Measurements from ENCODE around the gene SORCS1. TPM values are rescaled to one million over a fixed set of nuclear protein-coding genes. Genes with fewer than 3 reads are reported as not detected.

Gene SORCS1
- total RNA-seq, 3 donors from 2014 or later = 0.73 to 3.3 (median 2.9) TPM

GRCh38 chr10:106820579-106820978 lies 343.9 kb downstream of the SORCS1 start:
- no peaks in the 10 kb centered on the region for H3K36me3 ChIP-seq
- no peaks in the 10 kb centered on the region for H3K27me3 ChIP-seq
- no peaks in the 10 kb centered on the region for H3K9me3 ChIP-seq
- no peaks in the 10 kb centered on the region for H3K4me1 ChIP-seq
- no peak for DNase-seq (ENCODE audit: low spot score in 2 of 2)
- no peak overlapping the region for H3K4me3 ChIP-seq
- no peak overlapping the region for H3K27ac ChIP-seq
- TF ChIP-seq POLR2AphosphoS5 (IDR thresholded peaks at IDR 0.05) = no peak
- no peak for TF ChIP-seq POLR2A (IDR thresholded peaks at IDR 0.05)
- no peak for TF ChIP-seq CTCF (IDR thresholded peaks at IDR 0.05)
- intact Hi-C loops (cut with DNase I; ENCODE audit: low total_unique reads) = no loop called here

DNA sequence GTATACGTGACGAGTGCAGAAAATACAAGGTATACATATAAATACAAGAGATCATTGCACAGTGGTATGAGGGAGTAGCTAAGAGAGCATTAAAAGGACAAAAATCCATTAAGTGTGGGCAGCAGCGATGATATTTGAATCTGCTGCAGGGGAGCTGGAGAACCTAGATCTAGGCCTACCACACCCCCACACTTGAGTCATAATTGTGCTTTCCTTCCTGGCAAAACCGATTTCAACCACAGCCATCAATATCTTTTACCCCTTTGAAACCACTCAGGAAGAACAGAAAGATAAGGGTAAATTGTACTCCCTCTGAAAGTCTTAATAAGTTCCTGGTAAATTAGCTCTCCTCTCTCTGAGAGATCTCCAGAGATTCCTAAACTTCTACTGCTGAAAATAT lies 345.0 kb downstream of the SORCS1 start:
- Histone ChIP-seq H3K27me3 (no peaks in the 10 kb centered on the region), H3K9me3 (no peaks in the 10 kb centered on the region), H3K4me1 (no peaks in the 10 kb centered on the region), H3K36me3 (no peaks in the 10 kb centered on the region), H3K4me3 (no peak overlapping the region), H3K27ac (no peak overlapping the region)
- intact Hi-C loops (cut with DNase I; ENCODE audit: low total_unique reads) = no loop called here
- no peak for TF ChIP-seq POLR2AphosphoS5 (IDR thresholded peaks at IDR 0.05)
- TF ChIP-seq POLR2A (IDR thresholded peaks at IDR 0.05) = no peak
- TF ChIP-seq CTCF (IDR thresholded peaks at IDR 0.05) = no peak
- no peak for DNase-seq (ENCODE audit: low spot score in 2 of 2)

- H3K4me3 ChIP-seq = no peak overlapping the region
- TF ChIP-seq CTCF (IDR thresholded peaks at IDR 0.05) = no peak
- no peak for TF ChIP-seq POLR2AphosphoS5 (IDR thresholded peaks at IDR 0.05)
- no peak for TF ChIP-seq POLR2A (IDR thresholded peaks at IDR 0.05)
- no peaks in the 10 kb centered on the region for H3K27me3 ChIP-seq
- H3K36me3 ChIP-seq = no peaks in the 10 kb centered on the region
- H3K27ac ChIP-seq = no peak overlapping the region
- H3K9me3 ChIP-seq = no peaks in the 10 kb centered on the region
- DNase-seq (ENCODE audit: low spot score in 2 of 2) = no peak
- H3K4me1 ChIP-seq = no peaks in the 10 kb centered on the region
- intact Hi-C loops (cut with DNase I; ENCODE audit: low total_unique reads) = no loop called here
Observed at GRCh38 chr10:106816318-106817085, 348.0 kb downstream of the SORCS1 start.

DNA sequence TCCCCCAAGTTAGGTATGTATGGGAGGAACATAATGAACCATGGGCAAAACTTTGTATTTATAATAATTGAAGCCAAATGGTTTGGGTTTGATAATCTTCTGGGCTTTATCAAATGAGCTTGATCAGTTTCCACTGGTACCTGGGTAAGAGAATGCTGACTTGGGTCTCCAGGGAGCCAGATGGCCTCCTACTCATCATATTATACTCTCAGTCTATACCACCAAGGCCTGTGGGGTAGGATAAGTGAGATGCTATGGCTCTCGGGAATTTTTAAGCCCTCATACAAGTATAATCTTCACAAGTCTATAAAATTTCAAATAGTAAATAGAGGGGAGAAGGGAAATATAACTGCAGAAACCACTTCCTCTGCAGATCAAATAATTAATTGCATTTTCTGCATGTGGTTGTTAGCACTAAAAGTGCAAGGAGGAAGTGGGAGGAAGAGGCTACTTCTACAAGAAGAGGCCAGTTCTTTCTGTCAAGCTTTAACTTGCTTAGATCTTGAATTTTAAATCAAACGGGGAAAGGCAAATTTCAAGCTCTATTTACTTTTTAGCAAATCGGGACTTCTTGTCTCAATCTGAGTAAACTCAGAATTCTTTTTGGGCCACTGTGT lies 349.0 kb downstream of the SORCS1 start:
- H3K36me3 ChIP-seq = no peaks in the 10 kb centered on the region
- H3K27ac ChIP-seq = no peak overlapping the region
- no peak overlapping the region for H3K4me3 ChIP-seq
- H3K4me1 ChIP-seq = no peaks in the 10 kb centered on the region
- intact Hi-C loops (cut with DNase I; ENCODE audit: low total_unique reads) = no loop called here
- H3K27me3 ChIP-seq = no peaks in the 10 kb centered on the region
- H3K9me3 ChIP-seq = no peaks in the 10 kb centered on the region
- TF ChIP-seq POLR2AphosphoS5 (IDR thresholded peaks at IDR 0.05) (no peak), POLR2A (IDR thresholded peaks at IDR 0.05) (no peak), CTCF (IDR thresholded peaks at IDR 0.05) (no peak)
- DNase-seq (ENCODE audit: low spot score in 2 of 2) = no peak

GRCh38 chr10:106804992-106805582 lies 359.4 kb downstream of the SORCS1 start:
- Histone ChIP-seq H3K9me3 (no peaks in the 10 kb centered on the region), H3K27me3 (no peaks in the 10 kb centered on the region)
- intact Hi-C loops (cut with DNase I; ENCODE audit: low total_unique reads) = no loop called here

More at GRCh38 chr10:106804992-106805582, 359.4 kb downstream of the SORCS1 start:
- no peak for DNase-seq (ENCODE audit: low spot score in 2 of 2)
- no peak overlapping the region for H3K27ac ChIP-seq
- TF ChIP-seq POLR2A (IDR thresholded peaks at IDR 0.05) = no peak
- no peak for TF ChIP-seq CTCF (IDR thresholded peaks at IDR 0.05)
- no peak for TF ChIP-seq POLR2AphosphoS5 (IDR thresholded peaks at IDR 0.05)
- no peak overlapping the region for H3K4me3 ChIP-seq
- no peaks in the 10 kb centered on the region for H3K4me1 ChIP-seq
- H3K36me3 ChIP-seq = no peaks in the 10 kb centered on the region
